Measurements from ENCODE around the gene LGALS9B. TPM values are rescaled to one million over a fixed set of nuclear protein-coding genes. Genes with fewer than 3 reads are reported as not detected.
"Not testable (repeated sequence)": the region's sequence is repeated elsewhere in the genome, so short reads cannot be mapped to it uniquely, and the experiment has no call there.

LGALS9B gene
- total and polyA plus RNA-seq, 4 donors = 0.21 to 0.67 TPM; not detected in 2

DNA sequence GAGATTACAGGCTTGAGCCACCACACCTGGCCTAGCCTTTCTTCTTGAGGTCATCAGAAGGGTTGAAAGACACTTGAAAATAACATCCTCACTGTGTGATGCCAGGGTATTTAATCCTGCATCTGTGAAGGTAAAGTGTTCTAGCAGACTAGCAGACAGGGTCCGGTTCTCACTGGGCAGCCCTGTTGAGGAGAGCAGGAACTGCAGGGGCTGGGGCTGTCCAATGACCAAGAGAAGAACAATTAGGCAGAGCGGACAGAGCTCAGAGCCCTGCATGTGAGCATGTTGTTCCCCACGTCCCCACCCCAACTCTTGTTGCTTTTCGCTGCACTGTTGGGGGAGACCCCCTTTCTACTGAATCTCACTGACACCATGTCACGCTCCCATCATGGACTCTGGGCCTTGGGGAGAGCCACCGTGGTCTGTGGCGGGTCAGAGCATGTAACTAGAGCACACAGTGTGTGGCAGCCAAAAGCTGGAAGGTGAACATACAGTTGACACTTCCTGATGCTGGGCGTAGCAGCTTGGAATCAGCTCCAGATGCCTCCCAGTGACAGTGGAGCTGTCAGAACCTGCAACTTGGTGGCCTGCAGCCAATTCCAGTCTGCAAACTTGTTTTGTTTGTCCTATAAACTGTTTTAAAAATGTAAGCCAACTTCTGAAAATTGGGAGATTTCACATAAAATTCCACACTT is 7.9 kb upstream of the LGALS9B start:
- intact Hi-C loops (cut with DNase I); ATAC-seq (ENCODE audit: low FRiP score); H3K9me3 ChIP-seq (ENCODE audit: control insufficient read depth, low read length); H3K4me3 ChIP-seq (ENCODE audit: low read length in 2 of 2); H3K4me1 ChIP-seq (ENCODE audit: control insufficient read depth in 1 of 2, insufficient read depth in 2 of 2, low read length in 2 of 2); DNase-seq; H3K27me3 ChIP-seq (ENCODE audit: control insufficient read depth in 1 of 2, insufficient read depth in 2 of 2, low read length in 1 of 2); H3K27ac ChIP-seq (ENCODE audit: low read depth in 1 of 2, low read length in 2 of 2); H3K36me3 ChIP-seq (ENCODE audit: control insufficient read depth in 1 of 2, insufficient read depth in 2 of 2, low read length in 1 of 2): not testable (repeated sequence)
- 88 to 92% methylated on average over 7 to 8 of the region's 8 CpGs for WGBS, 2 donors

DNA sequence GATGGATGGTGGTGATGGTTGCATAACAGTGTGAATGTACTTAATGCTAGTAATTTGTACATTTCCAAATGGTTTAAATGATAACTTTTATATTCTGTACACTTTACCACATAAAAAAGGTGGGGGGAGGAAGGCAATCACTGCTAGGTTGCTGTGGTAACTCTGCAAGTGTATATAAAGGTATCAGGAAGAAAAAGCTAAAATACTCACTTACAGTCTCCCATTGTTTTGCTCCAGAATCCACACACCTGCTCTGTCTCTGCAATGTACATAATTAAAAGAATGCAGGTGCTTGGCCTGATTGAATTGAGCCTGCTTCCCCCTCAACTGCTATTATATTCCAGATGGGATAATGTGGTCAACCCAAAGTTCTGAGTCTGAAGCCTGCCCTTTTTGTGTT is 6.7 kb upstream of the LGALS9B start:
- intact Hi-C loops (cut with DNase I); H3K4me1 ChIP-seq (ENCODE audit: control insufficient read depth in 1 of 2, insufficient read depth in 2 of 2, low read length in 2 of 2); H3K36me3 ChIP-seq (ENCODE audit: control insufficient read depth in 1 of 2, insufficient read depth in 2 of 2, low read length in 1 of 2); H3K9me3 ChIP-seq (ENCODE audit: control insufficient read depth, low read length); ATAC-seq (ENCODE audit: low FRiP score); H3K27me3 ChIP-seq (ENCODE audit: control insufficient read depth in 1 of 2, insufficient read depth in 2 of 2, low read length in 1 of 2); H3K4me3 ChIP-seq (ENCODE audit: low read length in 2 of 2); H3K27ac ChIP-seq (ENCODE audit: low read depth in 1 of 2, low read length in 2 of 2); DNase-seq: not testable (repeated sequence)

DNA sequence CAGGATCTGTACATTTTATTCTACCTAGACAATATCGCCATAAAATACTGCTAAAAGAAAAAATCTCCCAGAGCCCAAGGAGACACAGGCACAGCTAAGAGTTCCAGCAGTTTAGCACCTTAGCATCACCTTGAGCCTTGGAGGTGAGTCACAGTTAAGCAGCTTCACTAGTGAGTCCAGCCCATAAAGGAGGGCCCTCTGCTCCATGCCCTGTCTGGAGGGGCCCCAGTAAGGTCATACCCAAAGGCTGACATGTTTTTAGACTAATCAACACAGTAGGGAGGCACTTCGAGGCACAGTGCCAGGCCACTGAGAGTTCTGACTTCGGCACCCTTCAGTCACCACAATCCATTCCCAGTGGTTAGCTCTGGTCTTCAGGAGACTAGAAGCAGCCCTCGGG is 2.6 kb upstream of the LGALS9B start:
- H3K27me3 ChIP-seq (ENCODE audit: control insufficient read depth in 1 of 2, insufficient read depth in 2 of 2, low read length in 1 of 2); H3K9me3 ChIP-seq (ENCODE audit: control insufficient read depth, low read length); H3K4me1 ChIP-seq (ENCODE audit: control insufficient read depth in 1 of 2, insufficient read depth in 2 of 2, low read length in 2 of 2); H3K27ac ChIP-seq (ENCODE audit: low read depth in 1 of 2, low read length in 2 of 2); DNase-seq; intact Hi-C loops (cut with DNase I); H3K36me3 ChIP-seq (ENCODE audit: control insufficient read depth in 1 of 2, insufficient read depth in 2 of 2, low read length in 1 of 2); ATAC-seq (ENCODE audit: low FRiP score); H3K4me3 ChIP-seq (ENCODE audit: low read length in 2 of 2): not testable (repeated sequence)
- 50 to 57% methylated on average over 2 of the region's 4 CpGs for WGBS, 2 donors

DNA sequence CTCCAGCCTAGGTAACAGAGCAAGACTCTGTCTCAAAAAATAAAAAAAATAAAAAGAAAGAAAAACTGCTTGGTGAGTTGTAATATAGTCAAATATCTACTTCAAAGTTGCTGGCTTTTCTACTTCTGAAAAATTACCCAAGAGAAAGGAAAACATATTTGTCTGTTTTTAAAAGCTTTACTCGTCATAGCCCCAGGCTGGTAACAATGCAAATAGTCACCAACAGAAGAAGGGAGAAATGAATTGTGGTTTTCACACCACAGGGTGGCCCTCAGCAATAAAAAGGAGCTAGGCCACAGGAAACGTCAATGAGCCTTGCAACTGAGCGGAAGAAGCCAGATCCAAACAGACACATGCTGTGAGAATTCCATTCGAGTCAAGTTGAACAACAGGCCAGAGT is 1.8 kb upstream of the LGALS9B start:
- H3K4me1 ChIP-seq (ENCODE audit: control insufficient read depth in 1 of 2, insufficient read depth in 2 of 2, low read length in 2 of 2); DNase-seq; H3K4me3 ChIP-seq (ENCODE audit: low read length in 2 of 2); H3K27ac ChIP-seq (ENCODE audit: low read depth in 1 of 2, low read length in 2 of 2); H3K9me3 ChIP-seq (ENCODE audit: control insufficient read depth, low read length); ATAC-seq (ENCODE audit: low FRiP score); H3K27me3 ChIP-seq (ENCODE audit: control insufficient read depth in 1 of 2, insufficient read depth in 2 of 2, low read length in 1 of 2); intact Hi-C loops (cut with DNase I); H3K36me3 ChIP-seq (ENCODE audit: control insufficient read depth in 1 of 2, insufficient read depth in 2 of 2, low read length in 1 of 2): not testable (repeated sequence)
- 0 to 69% methylated on average over 1 to 2 of the region's 4 CpGs for WGBS, 2 donors

DNA sequence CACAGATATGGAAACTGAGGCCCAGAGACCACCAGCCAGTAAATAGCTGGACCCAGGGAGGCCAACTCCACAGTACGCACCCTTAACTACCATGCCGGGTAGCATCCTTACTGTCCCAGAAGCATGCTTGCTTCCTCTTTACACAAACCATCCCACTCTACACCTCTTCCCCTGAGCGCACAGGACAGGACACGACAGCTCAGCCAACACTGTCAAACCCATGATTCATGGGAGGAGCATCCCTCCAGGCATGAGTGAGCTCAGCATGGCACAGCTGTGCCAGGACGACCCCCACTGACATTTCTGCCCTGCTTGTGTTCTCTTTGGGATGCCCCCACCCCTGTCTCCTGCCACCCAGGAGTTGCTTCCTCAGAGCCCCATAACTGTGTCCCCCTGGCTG is 340 bp downstream of the LGALS9B start:
- DNase-seq; H3K9me3 ChIP-seq (ENCODE audit: control insufficient read depth, low read length); H3K27me3 ChIP-seq (ENCODE audit: control insufficient read depth in 1 of 2, insufficient read depth in 2 of 2, low read length in 1 of 2); H3K4me3 ChIP-seq (ENCODE audit: low read length in 2 of 2); H3K27ac ChIP-seq (ENCODE audit: low read depth in 1 of 2, low read length in 2 of 2); ATAC-seq (ENCODE audit: low FRiP score); H3K36me3 ChIP-seq (ENCODE audit: control insufficient read depth in 1 of 2, insufficient read depth in 2 of 2, low read length in 1 of 2); intact Hi-C loops (cut with DNase I); H3K4me1 ChIP-seq (ENCODE audit: control insufficient read depth in 1 of 2, insufficient read depth in 2 of 2, low read length in 2 of 2): not testable (repeated sequence)
- 77 to 84% methylated on average over 3 of the region's 5 CpGs for WGBS, 2 donors

DNA sequence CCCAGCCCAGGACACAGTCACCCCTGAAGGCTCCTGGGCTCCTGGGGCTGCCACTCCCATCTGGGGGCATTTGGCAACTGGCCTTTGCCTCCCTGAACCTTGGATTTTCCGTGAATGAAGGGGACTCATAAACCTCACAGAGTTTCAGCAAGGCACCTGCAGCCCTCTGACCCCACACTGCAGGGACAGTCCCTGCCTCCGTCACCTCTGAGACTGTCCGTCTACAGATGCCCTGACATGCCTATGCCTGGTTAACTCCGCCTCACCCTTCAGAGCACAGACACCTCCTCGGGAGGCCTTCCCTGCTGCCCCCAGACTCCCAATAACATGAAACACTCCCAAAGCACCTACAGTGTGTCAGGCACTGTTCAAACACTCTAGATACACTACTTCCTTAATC is 786 bp downstream of the LGALS9B start:
- H3K4me3 ChIP-seq (ENCODE audit: low read length in 2 of 2); intact Hi-C loops (cut with DNase I); H3K4me1 ChIP-seq (ENCODE audit: control insufficient read depth in 1 of 2, insufficient read depth in 2 of 2, low read length in 2 of 2); DNase-seq; H3K9me3 ChIP-seq (ENCODE audit: control insufficient read depth, low read length); H3K27me3 ChIP-seq (ENCODE audit: control insufficient read depth in 1 of 2, insufficient read depth in 2 of 2, low read length in 1 of 2); H3K27ac ChIP-seq (ENCODE audit: low read depth in 1 of 2, low read length in 2 of 2); H3K36me3 ChIP-seq (ENCODE audit: control insufficient read depth in 1 of 2, insufficient read depth in 2 of 2, low read length in 1 of 2); ATAC-seq (ENCODE audit: low FRiP score): not testable (repeated sequence)
- 75 to 91% methylated on average over 1 to 2 of the region's 5 CpGs for WGBS, 2 donors

DNA sequence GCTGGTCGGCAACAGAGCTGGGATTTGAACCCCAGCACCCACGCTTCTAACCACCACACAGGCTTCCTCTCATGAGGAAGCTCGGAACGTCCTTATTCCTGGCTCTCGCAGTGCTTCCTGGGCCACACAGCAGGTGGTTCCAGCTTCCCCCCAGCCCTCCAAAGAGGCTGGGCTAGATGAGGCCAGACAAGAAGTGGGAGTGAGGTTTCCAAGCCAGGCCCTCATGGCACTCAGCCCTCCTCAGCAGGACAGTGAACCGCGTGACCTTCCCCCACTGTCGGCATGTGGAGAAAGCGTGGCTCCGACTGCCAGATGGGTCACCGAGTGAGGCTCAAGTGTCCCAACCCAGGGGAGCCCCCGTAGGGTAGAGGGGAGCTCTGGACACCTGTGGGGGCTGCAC is 1.8 kb downstream of the LGALS9B start:
- DNase-seq; H3K36me3 ChIP-seq (ENCODE audit: control insufficient read depth in 1 of 2, insufficient read depth in 2 of 2, low read length in 1 of 2); H3K27ac ChIP-seq (ENCODE audit: low read depth in 1 of 2, low read length in 2 of 2); H3K4me1 ChIP-seq (ENCODE audit: control insufficient read depth in 1 of 2, insufficient read depth in 2 of 2, low read length in 2 of 2); ATAC-seq (ENCODE audit: low FRiP score); H3K27me3 ChIP-seq (ENCODE audit: control insufficient read depth in 1 of 2, insufficient read depth in 2 of 2, low read length in 1 of 2); H3K9me3 ChIP-seq (ENCODE audit: control insufficient read depth, low read length); intact Hi-C loops (cut with DNase I); H3K4me3 ChIP-seq (ENCODE audit: low read length in 2 of 2): not testable (repeated sequence)
- WGBS, 2 donors = 42 to 60% methylated on average over 7 of the region's 12 CpGs

DNA sequence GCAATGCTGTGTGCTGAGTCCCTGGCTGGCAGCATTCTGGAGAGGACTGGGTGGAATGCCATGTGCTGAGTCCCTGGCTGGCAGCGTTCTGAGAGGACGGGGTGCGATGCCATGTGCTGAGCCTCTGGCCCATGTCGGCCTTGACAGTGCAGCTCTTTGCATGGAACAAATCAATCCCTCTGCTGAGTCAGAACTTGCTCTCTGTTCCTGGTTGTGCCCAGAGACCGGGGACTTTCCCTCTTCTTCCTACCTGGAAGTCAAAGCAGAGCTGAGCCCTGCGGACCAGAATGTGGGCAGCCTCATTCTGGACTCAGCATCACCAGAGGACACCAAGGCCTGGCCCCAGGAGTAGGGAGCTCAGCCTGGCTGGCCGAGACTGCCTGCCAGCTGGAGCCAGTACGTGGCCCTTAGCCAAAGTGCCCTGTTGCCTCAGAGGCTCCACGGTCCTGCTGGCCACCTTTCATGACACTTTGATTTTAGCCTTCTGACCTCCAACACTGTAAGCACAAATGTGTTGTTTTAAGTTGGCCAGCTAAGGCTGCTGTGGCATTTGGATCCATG is 2.4 kb downstream of the LGALS9B start:
- H3K36me3 ChIP-seq (ENCODE audit: control insufficient read depth in 1 of 2, insufficient read depth in 2 of 2, low read length in 1 of 2); H3K27me3 ChIP-seq (ENCODE audit: control insufficient read depth in 1 of 2, insufficient read depth in 2 of 2, low read length in 1 of 2); H3K9me3 ChIP-seq (ENCODE audit: control insufficient read depth, low read length); DNase-seq; H3K4me3 ChIP-seq (ENCODE audit: low read length in 2 of 2); H3K27ac ChIP-seq (ENCODE audit: low read depth in 1 of 2, low read length in 2 of 2); intact Hi-C loops (cut with DNase I); H3K4me1 ChIP-seq (ENCODE audit: control insufficient read depth in 1 of 2, insufficient read depth in 2 of 2, low read length in 2 of 2): not testable (repeated sequence)
- WGBS, 2 donors = 28 to 34% methylated on average over 4 to 5 of the region's 9 CpGs
- peak; percentile 36 for ATAC-seq (ENCODE audit: low FRiP score)

DNA sequence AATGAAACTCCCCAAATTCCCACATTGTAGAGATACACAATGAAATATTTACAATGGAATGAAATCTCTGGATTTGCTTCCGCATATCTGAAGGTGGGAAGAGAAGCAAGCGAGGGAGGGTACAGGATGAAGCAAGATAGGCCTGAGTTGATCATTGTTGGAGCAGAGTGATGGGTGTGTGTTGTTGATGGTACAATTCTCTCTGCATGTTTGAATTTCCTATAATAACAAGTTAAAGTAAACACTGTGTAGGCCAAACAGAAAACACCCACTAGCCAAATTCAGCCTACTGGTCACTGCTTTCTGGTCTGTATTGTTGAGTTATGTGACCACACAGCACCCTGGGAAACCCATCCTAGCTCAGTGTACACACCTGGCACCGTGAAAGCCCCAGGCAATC is 5.2 kb downstream of the LGALS9B start:
- H3K27ac ChIP-seq (ENCODE audit: low read depth in 1 of 2, low read length in 2 of 2); intact Hi-C loops (cut with DNase I); DNase-seq; ATAC-seq (ENCODE audit: low FRiP score); H3K9me3 ChIP-seq (ENCODE audit: control insufficient read depth, low read length); H3K4me1 ChIP-seq (ENCODE audit: control insufficient read depth in 1 of 2, insufficient read depth in 2 of 2, low read length in 2 of 2); H3K4me3 ChIP-seq (ENCODE audit: low read length in 2 of 2); H3K36me3 ChIP-seq (ENCODE audit: control insufficient read depth in 1 of 2, insufficient read depth in 2 of 2, low read length in 1 of 2); H3K27me3 ChIP-seq (ENCODE audit: control insufficient read depth in 1 of 2, insufficient read depth in 2 of 2, low read length in 1 of 2): not testable (repeated sequence)
- WGBS, 2 donors = no CpG with 5 or more reads among the region's 3 CpGs

All from aorta (tissue), 5 donors.